HG03064 (cell line): Measurements from ENCODE around the gene RABGEF1.
A peak's percentile ranks its signal among the peaks of the same experiment; 100 is the strongest.
"Not testable (repeated sequence)": the region's sequence is repeated elsewhere in the genome, so short reads cannot be mapped to it uniquely, and the experiment has no call there.

Source experiments
- ATAC-seq: cut with Tn5 transposase; IDR thresholded peaks from one replicate; pipeline ENCODE4 v1.9.1; 2021; ENCODE audit warnings: low read depth; ENCODE audit not compliant: unreplicated experiment

RABGEF1 gene

GRCh38 chr7:66844552-66845378 lies 104.2 kb downstream of the RABGEF1 start:
- peak; percentile 88 for ATAC-seq

- ATAC-seq, result no peak
These were observed 105.0 kb downstream of the RABGEF1 start for GRCh38 chr7:66845379-66846095.

GRCh38 chr7:66846096-66846445 lies 105.5 kb downstream of the RABGEF1 start:
- not testable (repeated sequence) for ATAC-seq

GRCh38 chr7:66847523-66847855 lies 107.0 kb downstream of the RABGEF1 start:
- ATAC-seq, result not testable (repeated sequence)

- ATAC-seq, result no peak
These were observed 107.6 kb downstream of the RABGEF1 start for GRCh38 chr7:66847879-66848790.

- ATAC-seq, result no peak
These were observed 118.8 kb downstream of the RABGEF1 start for GRCh38 chr7:66859339-66859738.

GRCh38 chr7:66859794-66860645 lies 119.5 kb downstream of the RABGEF1 start:
- ATAC-seq, result no peak

DNA sequence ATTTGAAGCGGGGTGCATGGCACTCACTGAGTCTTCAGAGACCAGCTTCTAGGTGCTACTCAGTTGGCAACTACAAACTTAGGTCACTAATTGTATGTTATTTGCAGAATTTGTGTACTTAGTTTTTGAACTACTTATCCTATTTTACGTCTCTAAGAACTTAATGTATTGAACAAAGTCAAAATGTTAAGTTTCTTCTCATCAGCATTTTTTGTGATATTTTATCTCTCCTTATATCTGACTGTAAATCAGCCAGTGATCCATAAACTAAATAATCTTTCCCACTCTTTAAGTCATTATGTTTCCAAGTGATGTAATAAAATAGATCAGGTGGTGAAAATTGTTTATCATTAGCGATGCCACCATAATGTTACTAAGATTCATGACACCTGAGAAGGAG lies 120.2 kb downstream of the RABGEF1 start:
- no peak for ATAC-seq
